ENCODE results near the gene PAF1. TPM values are rescaled to one million over a fixed set of nuclear protein-coding genes. Genes with fewer than 3 reads are reported as not detected.

PAF1 gene
- total and polyA plus RNA-seq, 8 donors: 7.0 to 77.2 (median 29.4) TPM

DNA sequence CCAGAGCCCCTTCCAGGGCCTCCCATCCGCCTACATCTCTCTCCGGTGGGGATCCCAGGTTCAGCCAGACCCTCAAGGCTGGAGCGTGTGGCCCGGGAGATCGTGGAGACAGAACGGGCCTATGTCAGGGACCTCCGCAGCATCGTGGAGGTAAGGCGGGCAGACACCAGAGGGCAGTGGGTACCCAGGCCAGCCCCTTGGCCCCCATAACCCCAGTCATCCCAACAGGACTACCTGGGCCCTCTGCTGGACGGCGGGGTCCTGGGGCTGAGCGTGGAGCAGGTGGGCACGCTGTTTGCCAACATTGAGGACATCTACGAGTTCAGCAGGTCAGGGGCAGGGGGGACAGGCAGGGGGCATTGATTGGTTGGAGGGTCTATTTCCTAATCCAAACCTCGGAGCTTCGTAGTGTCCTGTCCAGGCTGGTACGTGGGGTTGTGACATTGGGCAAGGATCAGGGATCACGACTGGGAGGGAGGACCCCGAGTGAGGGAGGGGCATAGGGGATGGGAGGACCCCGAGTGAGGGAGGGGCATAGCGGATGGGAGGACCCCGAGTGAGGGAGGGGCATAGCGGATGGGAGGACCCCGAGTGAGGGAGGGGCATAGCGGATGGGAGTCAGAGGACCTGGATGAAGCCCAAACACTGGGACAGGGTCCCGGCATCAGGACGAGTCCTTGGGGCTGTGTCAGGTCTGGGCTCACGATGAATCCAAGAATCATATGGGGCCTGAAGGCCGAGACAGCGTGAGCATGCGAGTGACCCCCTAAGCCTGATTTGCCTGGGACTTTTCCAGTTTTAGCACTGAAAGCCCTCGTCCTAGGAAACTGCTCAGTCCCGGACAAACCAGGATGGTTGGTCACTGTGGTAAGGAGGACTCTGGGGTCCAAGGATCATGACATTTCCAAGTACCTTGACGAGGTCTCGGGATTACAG lies 24.5 kb upstream of the PAF1 start:
- intact Hi-C loops (cut with DNase I; ENCODE audit: low total_unique reads): no loop called here
- WGBS, 5 donors: 61 to 76% (median 72%) methylated on average over 32 to 35 of the region's 35 CpGs
- Histone ChIP-seq H3K4me3 (peak overlapping the region; percentile 57 to 95 (median 92)), H3K27ac (peak overlapping the region in 4 of 5 donors; percentile 37 to 100 (median 98)), H3K9me3 (no peaks in the 10 kb centered on the region), H3K36me3 (peaks cover 13 to 42% (median 35%) of the 10 kb centered on the region in 4 donors), H3K27me3 (no peaks in the 10 kb centered on the region), H3K4me1 (peaks cover 20 to 64% (median 55%) of the 10 kb centered on the region in 4 donors)
- peak in 1 of 2 donors; percentile 45 for DNase-seq
- TF ChIP-seq EP300 (IDR thresholded peaks at IDR 0.05) (no peak), POLR2AphosphoS5 (IDR thresholded peaks at IDR 0.05) (peak in 1 of 3 donors; percentile 6), POLR2A (IDR thresholded peaks at IDR 0.05) (no peak)
- TF ChIP-seq, protein P1, sequence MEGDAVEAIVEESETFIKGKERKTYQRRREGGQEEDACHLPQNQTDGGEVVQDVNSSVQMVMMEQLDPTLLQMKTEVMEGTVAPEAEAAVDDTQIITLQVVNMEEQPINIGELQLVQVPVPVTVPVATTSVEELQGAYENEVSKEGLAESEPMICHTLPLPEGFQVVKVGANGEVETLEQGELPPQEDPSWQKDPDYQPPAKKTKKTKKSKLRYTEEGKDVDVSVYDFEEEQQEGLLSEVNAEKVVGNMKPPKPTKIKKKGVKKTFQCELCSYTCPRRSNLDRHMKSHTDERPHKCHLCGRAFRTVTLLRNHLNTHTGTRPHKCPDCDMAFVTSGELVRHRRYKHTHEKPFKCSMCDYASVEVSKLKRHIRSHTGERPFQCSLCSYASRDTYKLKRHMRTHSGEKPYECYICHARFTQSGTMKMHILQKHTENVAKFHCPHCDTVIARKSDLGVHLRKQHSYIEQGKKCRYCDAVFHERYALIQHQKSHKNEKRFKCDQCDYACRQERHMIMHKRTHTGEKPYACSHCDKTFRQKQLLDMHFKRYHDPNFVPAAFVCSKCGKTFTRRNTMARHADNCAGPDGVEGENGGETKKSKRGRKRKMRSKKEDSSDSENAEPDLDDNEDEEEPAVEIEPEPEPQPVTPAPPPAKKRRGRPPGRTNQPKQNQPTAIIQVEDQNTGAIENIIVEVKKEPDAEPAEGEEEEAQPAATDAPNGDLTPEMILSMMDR (IDR thresholded peaks at IDR 0.05): no peak

DNA sequence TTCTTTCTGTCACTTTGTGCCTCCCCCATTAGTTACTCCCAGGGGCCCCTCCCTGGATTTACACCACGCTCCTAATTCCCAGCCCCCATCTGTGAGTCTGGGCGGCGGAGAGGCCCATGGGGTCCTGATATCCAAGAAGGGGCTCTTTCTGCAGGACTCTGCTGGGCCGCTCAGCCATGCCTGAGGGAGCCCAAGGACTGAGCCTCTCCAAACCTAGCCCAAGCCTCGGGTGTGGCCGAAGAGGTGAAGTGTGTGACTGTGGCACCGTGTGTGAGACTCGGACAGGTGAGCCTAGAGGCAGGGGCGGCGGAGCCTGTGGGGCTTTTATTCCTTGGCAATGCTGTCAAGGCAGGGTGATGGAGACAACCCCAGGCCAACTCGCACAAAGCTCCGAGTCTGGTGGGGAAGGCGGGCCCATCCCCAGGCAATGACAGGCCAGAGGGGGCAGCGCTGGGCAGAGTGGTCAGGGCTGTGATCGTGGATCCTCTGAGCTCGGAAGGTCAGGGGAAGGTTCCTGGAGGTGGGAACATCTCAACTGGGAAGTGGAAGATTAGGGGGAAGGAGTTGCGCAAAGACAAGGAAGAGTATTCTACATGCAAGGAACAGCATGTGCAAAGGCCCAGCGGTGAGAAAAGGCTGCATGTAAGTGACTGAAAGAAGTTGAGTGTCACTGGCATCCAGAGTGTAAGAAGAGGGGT lies 23.2 kb upstream of the PAF1 start:
- peak overlapping the region; percentile 57 to 95 (median 92) for H3K4me3 ChIP-seq
- H3K9me3 ChIP-seq: no peaks in the 10 kb centered on the region
- H3K27me3 ChIP-seq: no peaks in the 10 kb centered on the region
- H3K4me1 ChIP-seq: peaks cover 23 to 70% (median 60%) of the 10 kb centered on the region in 4 donors
- peaks cover 12 to 29% (median 22%) of the 10 kb centered on the region in 4 donors for H3K36me3 ChIP-seq
- WGBS, 5 donors: 40 to 56% (median 43%) methylated on average over 18 of the region's 18 CpGs
- H3K27ac ChIP-seq: peak overlapping the region; percentile 82 to 100 (median 98)
- DNase-seq: peak in 1 of 2 donors; percentile 55
- intact Hi-C loops (cut with DNase I; ENCODE audit: low total_unique reads): no loop called here
- TF ChIP-seq, protein P1 (IDR thresholded peaks at IDR 0.05): no peak
- no peak for TF ChIP-seq POLR2AphosphoS5 (IDR thresholded peaks at IDR 0.05)
- TF ChIP-seq POLR2A (IDR thresholded peaks at IDR 0.05): no peak
- no peak for TF ChIP-seq EP300 (IDR thresholded peaks at IDR 0.05)

DNA sequence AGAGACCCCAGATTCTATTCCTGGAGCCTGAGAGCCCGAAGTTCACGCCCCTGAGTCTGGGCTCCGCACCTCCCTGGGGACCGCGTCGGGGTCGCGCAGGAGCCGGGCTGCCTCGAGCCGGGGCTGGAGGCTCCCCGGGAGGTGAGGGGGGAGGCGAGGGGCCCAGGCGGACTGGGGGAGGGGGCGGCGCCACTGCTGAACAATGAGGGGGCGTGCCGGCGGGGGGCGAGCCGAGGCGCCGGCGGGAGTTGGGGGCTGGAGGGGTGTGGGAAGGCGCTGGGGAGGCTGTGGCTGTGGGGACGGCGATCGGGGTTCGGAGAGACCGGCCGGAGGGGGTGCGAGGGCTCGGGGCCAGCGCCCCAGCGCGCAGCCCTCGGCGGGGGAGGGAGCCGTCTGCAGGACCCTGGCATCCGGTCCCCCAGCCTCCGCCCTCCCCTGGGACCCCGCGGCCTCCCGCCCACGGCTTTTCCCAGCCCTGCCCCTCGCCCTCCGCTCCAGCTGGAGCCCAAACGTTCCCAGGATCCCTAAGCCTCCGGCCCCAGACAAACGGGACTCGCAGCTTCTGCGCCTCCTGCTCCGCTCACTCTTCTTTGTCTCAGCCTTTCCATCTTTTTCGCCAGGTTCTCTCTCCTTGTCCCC lies 22.5 kb upstream of the PAF1 start:
- H3K27ac ChIP-seq: peak overlapping the region; percentile 82 to 100 (median 98)
- 1 to 8% (median 4%) methylated on average over 15 to 53 of the region's 54 CpGs for WGBS, 5 donors
- H3K36me3 ChIP-seq: peaks cover 12 to 28% (median 22%) of the 10 kb centered on the region in 4 donors
- peaks cover 23 to 70% (median 64%) of the 10 kb centered on the region in 4 donors for H3K4me1 ChIP-seq
- no peaks in the 10 kb centered on the region for H3K9me3 ChIP-seq
- peak in 2 of 3 donors; percentile 7 to 55 for TF ChIP-seq POLR2AphosphoS5 (IDR thresholded peaks at IDR 0.05)
- peak in 1 of 4 donors; percentile 10 for TF ChIP-seq POLR2A (IDR thresholded peaks at IDR 0.05)
- TF ChIP-seq, protein P1 (IDR thresholded peaks at IDR 0.05): no peak
- peak overlapping the region; percentile 57 to 95 (median 92) for H3K4me3 ChIP-seq
- no peaks in the 10 kb centered on the region for H3K27me3 ChIP-seq
- DNase-seq: peak in 1 of 2 donors; percentile 91
- intact Hi-C loops (cut with DNase I; ENCODE audit: low total_unique reads): no loop called here

DNA sequence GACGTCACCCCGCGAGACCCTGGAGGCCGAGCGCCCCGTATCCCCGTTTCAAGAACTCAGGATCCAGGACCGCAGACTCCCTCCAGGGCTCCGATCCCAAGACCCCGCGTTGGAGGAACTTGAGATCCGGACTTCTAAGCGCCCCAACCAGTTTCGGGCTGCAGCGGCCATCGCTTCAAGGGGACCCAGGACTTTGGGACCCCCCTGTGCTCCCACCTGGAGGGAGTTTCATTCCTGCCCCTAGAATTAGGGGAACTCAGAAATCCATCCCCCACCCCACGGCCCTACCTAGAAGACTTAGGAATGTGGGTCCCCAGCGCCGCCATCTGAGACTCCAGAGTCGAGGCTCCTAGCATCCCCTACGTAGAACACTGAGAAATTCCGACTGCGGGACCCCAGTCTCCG lies 22.0 kb upstream of the PAF1 start:
- H3K36me3 ChIP-seq: peaks cover 14 to 28% (median 24%) of the 10 kb centered on the region in 4 donors
- DNase-seq: no peak
- intact Hi-C loops (cut with DNase I; ENCODE audit: low total_unique reads): no loop called here
- TF ChIP-seq POLR2A (IDR thresholded peaks at IDR 0.05): no peak
- no peak for TF ChIP-seq EP300 (IDR thresholded peaks at IDR 0.05)
- TF ChIP-seq POLR2AphosphoS5 (IDR thresholded peaks at IDR 0.05): no peak
- TF ChIP-seq, protein P1 (IDR thresholded peaks at IDR 0.05): peak in 2 of 7 experiments; percentile 19 to 71
- no peaks in the 10 kb centered on the region for H3K9me3 ChIP-seq
- peak overlapping the region; percentile 57 to 95 (median 92) for H3K4me3 ChIP-seq
- H3K4me1 ChIP-seq: peaks cover 23 to 70% (median 66%) of the 10 kb centered on the region in 4 donors
- 0% methylated on average over 5 to 24 of the region's 24 CpGs for WGBS, 5 donors
- peak overlapping the region; percentile 82 to 100 (median 98) for H3K27ac ChIP-seq
- no peaks in the 10 kb centered on the region for H3K27me3 ChIP-seq

Measured in stomach (tissue), 9 donors.